Measurements from ENCODE around the gene RFNG. TPM values are rescaled to one million over a fixed set of nuclear protein-coding genes. Genes with fewer than 3 reads are reported as not detected.

Gene RFNG
- total and polyA plus RNA-seq, 2 of the 13 experiments (the other 11 are each of a cell fraction or from before 2014, with no cell fraction given), result 61.4 to 64.0 TPM

- TF ChIP-seq, protein P1, sequence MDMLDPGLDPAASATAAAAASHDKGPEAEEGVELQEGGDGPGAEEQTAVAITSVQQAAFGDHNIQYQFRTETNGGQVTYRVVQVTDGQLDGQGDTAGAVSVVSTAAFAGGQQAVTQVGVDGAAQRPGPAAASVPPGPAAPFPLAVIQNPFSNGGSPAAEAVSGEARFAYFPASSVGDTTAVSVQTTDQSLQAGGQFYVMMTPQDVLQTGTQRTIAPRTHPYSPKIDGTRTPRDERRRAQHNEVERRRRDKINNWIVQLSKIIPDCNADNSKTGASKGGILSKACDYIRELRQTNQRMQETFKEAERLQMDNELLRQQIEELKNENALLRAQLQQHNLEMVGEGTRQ (IDR thresholded peaks at IDR 0.05; ENCODE audit: low read depth, low read length), result no peak
- TF ChIP-seq, protein P1 (CRISPR knock-in tag; IDR thresholded peaks at IDR 0.05; ENCODE audit: borderline replicate concordance), result no peak
- TF ChIP-seq, protein P2, sequence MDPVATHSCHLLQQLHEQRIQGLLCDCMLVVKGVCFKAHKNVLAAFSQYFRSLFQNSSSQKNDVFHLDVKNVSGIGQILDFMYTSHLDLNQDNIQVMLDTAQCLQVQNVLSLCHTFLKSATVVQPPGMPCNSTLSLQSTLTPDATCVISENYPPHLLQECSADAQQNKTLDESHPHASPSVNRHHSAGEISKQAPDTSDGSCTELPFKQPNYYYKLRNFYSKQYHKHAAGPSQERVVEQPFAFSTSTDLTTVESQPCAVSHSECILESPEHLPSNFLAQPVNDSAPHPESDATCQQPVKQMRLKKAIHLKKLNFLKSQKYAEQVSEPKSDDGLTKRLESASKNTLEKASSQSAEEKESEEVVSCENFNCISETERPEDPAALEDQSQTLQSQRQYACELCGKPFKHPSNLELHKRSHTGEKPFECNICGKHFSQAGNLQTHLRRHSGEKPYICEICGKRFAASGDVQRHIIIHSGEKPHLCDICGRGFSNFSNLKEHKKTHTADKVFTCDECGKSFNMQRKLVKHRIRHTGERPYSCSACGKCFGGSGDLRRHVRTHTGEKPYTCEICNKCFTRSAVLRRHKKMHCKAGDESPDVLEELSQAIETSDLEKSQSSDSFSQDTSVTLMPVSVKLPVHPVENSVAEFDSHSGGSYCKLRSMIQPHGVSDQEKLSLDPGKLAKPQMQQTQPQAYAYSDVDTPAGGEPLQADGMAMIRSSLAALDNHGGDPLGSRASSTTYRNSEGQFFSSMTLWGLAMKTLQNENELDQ (CRISPR knock-in tag; IDR thresholded peaks at IDR 0.05; ENCODE audit: borderline replicate concordance), result peak; percentile 56; the same call in 1 of the 2 replicates
- TF ChIP-seq, protein P3, sequence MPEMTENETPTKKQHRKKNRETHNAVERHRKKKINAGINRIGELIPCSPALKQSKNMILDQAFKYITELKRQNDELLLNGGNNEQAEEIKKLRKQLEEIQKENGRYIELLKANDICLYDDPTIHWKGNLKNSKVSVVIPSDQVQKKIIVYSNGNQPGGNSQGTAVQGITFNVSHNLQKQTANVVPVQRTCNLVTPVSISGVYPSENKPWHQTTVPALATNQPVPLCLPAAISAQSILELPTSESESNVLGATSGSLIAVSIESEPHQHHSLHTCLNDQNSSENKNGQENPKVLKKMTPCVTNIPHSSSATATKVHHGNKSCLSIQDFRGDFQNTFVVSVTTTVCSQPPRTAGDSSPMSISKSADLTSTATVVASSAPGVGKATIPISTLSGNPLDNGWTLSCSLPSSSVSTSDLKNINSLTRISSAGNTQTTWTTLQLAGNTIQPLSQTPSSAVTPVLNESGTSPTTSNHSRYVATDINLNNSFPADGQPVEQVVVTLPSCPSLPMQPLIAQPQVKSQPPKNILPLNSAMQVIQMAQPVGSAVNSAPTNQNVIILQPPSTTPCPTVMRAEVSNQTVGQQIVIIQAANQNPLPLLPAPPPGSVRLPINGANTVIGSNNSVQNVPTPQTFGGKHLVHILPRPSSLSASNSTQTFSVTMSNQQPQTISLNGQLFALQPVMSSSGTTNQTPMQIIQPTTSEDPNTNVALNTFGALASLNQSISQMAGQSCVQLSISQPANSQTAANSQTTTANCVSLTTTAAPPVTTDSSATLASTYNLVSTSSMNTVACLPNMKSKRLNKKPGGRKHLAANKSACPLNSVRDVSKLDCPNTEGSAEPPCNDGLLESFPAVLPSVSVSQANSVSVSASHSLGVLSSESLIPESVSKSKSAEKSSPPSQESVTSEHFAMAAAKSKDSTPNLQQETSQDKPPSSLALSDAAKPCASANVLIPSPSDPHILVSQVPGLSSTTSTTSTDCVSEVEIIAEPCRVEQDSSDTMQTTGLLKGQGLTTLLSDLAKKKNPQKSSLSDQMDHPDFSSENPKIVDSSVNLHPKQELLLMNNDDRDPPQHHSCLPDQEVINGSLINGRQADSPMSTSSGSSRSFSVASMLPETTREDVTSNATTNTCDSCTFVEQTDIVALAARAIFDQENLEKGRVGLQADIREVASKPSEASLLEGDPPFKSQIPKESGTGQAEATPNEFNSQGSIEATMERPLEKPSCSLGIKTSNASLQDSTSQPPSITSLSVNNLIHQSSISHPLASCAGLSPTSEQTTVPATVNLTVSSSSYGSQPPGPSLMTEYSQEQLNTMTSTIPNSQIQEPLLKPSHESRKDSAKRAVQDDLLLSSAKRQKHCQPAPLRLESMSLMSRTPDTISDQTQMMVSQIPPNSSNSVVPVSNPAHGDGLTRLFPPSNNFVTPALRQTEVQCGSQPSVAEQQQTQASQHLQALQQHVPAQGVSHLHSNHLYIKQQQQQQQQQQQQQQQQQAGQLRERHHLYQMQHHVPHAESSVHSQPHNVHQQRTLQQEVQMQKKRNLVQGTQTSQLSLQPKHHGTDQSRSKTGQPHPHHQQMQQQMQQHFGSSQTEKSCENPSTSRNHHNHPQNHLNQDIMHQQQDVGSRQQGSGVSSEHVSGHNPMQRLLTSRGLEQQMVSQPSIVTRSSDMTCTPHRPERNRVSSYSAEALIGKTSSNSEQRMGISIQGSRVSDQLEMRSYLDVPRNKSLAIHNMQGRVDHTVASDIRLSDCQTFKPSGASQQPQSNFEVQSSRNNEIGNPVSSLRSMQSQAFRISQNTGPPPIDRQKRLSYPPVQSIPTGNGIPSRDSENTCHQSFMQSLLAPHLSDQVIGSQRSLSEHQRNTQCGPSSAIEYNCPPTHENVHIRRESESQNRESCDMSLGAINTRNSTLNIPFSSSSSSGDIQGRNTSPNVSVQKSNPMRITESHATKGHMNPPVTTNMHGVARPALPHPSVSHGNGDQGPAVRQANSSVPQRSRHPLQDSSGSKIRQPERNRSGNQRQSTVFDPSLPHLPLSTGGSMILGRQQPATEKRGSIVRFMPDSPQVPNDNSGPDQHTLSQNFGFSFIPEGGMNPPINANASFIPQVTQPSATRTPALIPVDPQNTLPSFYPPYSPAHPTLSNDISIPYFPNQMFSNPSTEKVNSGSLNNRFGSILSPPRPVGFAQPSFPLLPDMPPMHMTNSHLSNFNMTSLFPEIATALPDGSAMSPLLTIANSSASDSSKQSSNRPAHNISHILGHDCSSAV (CRISPR knock-in tag; IDR thresholded peaks at IDR 0.05; ENCODE audit: borderline replicate concordance), result no peak
- TF ChIP-seq EP300 (IDR thresholded peaks at IDR 0.05; ENCODE audit: low read depth in 2 of 2, low read length in 2 of 2), result 0 out of 4 replicates have a peak, but pooled peaks of 1 of the 2 experiments have one; percentile 18
- 0 out of 2 replicates have a peak, but pooled peaks have one; percentile 32 for TF ChIP-seq EP300 (CRISPR knock-in tag; IDR thresholded peaks at IDR 0.05; ENCODE audit: borderline replicate concordance)
- TF ChIP-seq ZNF264 (CRISPR knock-in tag; IDR thresholded peaks at IDR 0.05), result peak; percentile 27; the same call in 1 of the 2 replicates
- peak; percentile 65 for TF ChIP-seq HDAC2 (CRISPR knock-in tag; IDR thresholded peaks at IDR 0.05)
- no peak for TF ChIP-seq ATAD3A (CRISPR knock-in tag; IDR thresholded peaks at IDR 0.05)
- TF ChIP-seq RXRA (CRISPR knock-in tag; IDR thresholded peaks at IDR 0.05), result peak; percentile 46
- no peak for TF ChIP-seq ZNF20 (CRISPR knock-in tag; IDR thresholded peaks at IDR 0.05)
- no peak; the same call in 1 of the 2 replicates for TF ChIP-seq HBP1 (CRISPR knock-in tag; IDR thresholded peaks at IDR 0.05; ENCODE audit: low read depth)
- TF ChIP-seq, protein P4, sequence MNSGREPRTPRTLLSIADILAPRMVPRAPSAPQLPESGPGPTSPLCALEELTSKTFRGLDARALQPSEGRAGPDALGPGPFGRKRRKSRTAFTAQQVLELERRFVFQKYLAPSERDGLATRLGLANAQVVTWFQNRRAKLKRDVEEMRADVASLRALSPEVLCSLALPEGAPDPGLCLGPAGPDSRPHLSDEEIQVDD (CRISPR knock-in tag; IDR thresholded peaks at IDR 0.05; ENCODE audit: borderline replicate concordance), result no peak
Observed at GRCh38 chr17:82021107-82021899, 30.3 kb downstream of the RFNG start (continued).
